HepG2 (cell line): ENCODE data around the gene COA3. TPM values are rescaled to one million over a fixed set of nuclear protein-coding genes. Genes with fewer than 3 reads are reported as not detected.

ENCODE experiments used
- ATF1 ChIP-seq: IDR thresholded peaks from 2 replicates; pipeline ENCODE4 v1.6.1; 2016; ENCODE audit warnings: mild to moderate bottlenecking, control low read depth
- ATF2 ChIP-seq: sonication (generic); formaldehyde crosslinking; IDR thresholded peaks from 2 replicates; pipeline ENCODE4 v1.4.0; 2020; ENCODE audit warnings: missing genetic modification reagents
- GRHL1 ChIP-seq: sonication (generic); formaldehyde crosslinking; conservative IDR thresholded peaks from 2 replicates; pipeline ENCODE4 v1.8.0; 2022; ENCODE audit warnings: missing genetic modification reagents
- HIC2 ChIP-seq: sonication (generic); formaldehyde crosslinking; IDR thresholded peaks from 2 replicates; pipeline ENCODE4 v1.9.0; 2022; ENCODE audit warnings: low read depth, missing genetic modification reagents
- HNRNPL ChIP-seq: fragments of 200-400 bp; formaldehyde crosslinking; IDR thresholded peaks from 2 replicates; pipeline ENCODE4 v1.6.1; 2017; ENCODE audit warnings: mild to moderate bottlenecking, low read depth, low read length
- HOXA9 ChIP-seq: sonication (generic); formaldehyde crosslinking; IDR thresholded peaks from 2 replicates; pipeline ENCODE4 v1.8.1; 2022; ENCODE audit warnings: missing genetic modification reagents, mild to moderate bottlenecking, moderate library complexity, borderline replicate concordance
- KLF15 ChIP-seq: sonication (generic); formaldehyde crosslinking; IDR thresholded peaks from 2 replicates; pipeline ENCODE4 v1.8.1; 2023; ENCODE audit warnings: borderline replicate concordance, mild to moderate bottlenecking, inconsistent platforms, missing genetic modification reagents, mixed read lengths
- KMT2A ChIP-seq: sonication (generic); formaldehyde crosslinking; IDR thresholded peaks from 2 replicates; pipeline ENCODE4 v1.4.0; 2020; ENCODE audit warnings: missing genetic modification reagents
- MAFF ChIP-seq: IDR thresholded peaks from 2 replicates; pipeline ENCODE4 v1.6.1; 2011; ENCODE audit warnings: low read depth, low read length, improper control_type of control experiment
- REST ChIP-seq, 2 experiments: IDR thresholded peaks; 2 replicates each; pipeline ENCODE4 v1.6.1; 2011 to 2012; ENCODE audit warnings: low read length in 2 of 2, borderline replicate concordance in 1 of 2, low read depth in 1 of 2, mild to moderate bottlenecking in 1 of 2, moderate library complexity in 1 of 2
- SMYD3 ChIP-seq: sonication (generic); formaldehyde crosslinking; IDR thresholded peaks from 2 replicates; pipeline ENCODE4 v1.8.1; 2023; ENCODE audit warnings: mild to moderate bottlenecking, missing genetic modification reagents
- SNAPC2 ChIP-seq: sonication (generic); formaldehyde crosslinking; IDR thresholded peaks from 2 replicates; pipeline ENCODE4 v1.8.1; 2022; ENCODE audit warnings: mild to moderate bottlenecking, missing genetic modification reagents
- ZBTB8A ChIP-seq: sonication (generic); formaldehyde crosslinking; IDR thresholded peaks from 2 replicates; pipeline ENCODE4 v1.4.0; 2020; ENCODE audit warnings: mild to moderate bottlenecking, low read depth, missing genetic modification reagents, borderline replicate concordance
- ZNF512 ChIP-seq: sonication (generic); formaldehyde crosslinking; IDR thresholded peaks from 2 replicates; pipeline ENCODE4 v1.4.0; 2020; ENCODE audit warnings: mild to moderate bottlenecking, missing genetic modification reagents
- ZNF546 ChIP-seq: sonication (generic); formaldehyde crosslinking; conservative IDR thresholded peaks from 2 replicates; pipeline ENCODE4 v1.8.1; 2023; ENCODE audit warnings: mild to moderate bottlenecking, missing genetic modification reagents
- ZNF737 ChIP-seq: sonication (generic); formaldehyde crosslinking; IDR thresholded peaks from 2 replicates; pipeline ENCODE4 v1.5.0; 2020; ENCODE audit warnings: missing genetic modification reagents, mild to moderate bottlenecking, borderline replicate concordance
- polyA plus RNA-seq, 8 experiments: library from polyadenylated mRNA; depleted of rRNA in 3 of 8; stranded (reverse) in 7 of 8; unstranded in 1 of 8; fragments of >200 nt; fragmentation: Illumina TruSeq in 4 of 8; extraction: Trizol in 4 of 8; gene quantifications; 2 replicates each; pipeline versions ENCODE4 v1.2.1 to v1.2.3, GENCODE V29; 2011 to 2016; ENCODE audit warnings: low read depth in 4 of 8, missing spikeins in 1 of 8, mixed read lengths in 1 of 8; ENCODE audit not compliant: insufficient read depth in 1 of 8
- total RNA-seq, 5 experiments: library from RNA; depleted of rRNA; stranded (reverse); fragments of >200 nt; fragmentation: Illumina TruSeq; extraction: Trizol; gene quantifications; 2 replicates each; pipeline ENCODE4 v1.2.3, GENCODE V29; 2016; ENCODE audit warnings: low read depth in 1 of 5

COA3 gene
- total and polyA plus RNA-seq, 2 of the 13 experiments (the other 11 are each of a cell fraction or from before 2014, with no cell fraction given): 133 to 202 TPM

- TF ChIP-seq ATF1 (no peak), HNRNPL (peak; percentile 84; the same call in 1 of the 2 replicates), ATF2 (CRISPR knock-in tag) (peak; percentile 81; the same call in 1 of the 2 replicates), HOXA9 (CRISPR knock-in tag) (peak; percentile 54; the same call in 1 of the 2 replicates), KMT2A (CRISPR knock-in tag) (peak; percentile 83; the same call in 1 of the 2 replicates), MAFF (no peak), SNAPC2 (CRISPR knock-in tag) (peak; percentile 79; the same call in 1 of the 2 replicates), GRHL1 (CRISPR knock-in tag) (no peak), REST (IDR thresholded peaks at IDR 0.05; ENCODE audit: borderline replicate concordance in 1 of 2, low read depth in 1 of 2, low read length in 2 of 2) (0 out of 4 replicates have a peak, but pooled peaks of 1 of the 2 experiments have one; percentile 10), ZNF546 (CRISPR knock-in tag) (peak; percentile 95), HIC2 (CRISPR knock-in tag) (peak; percentile 67), ZBTB8A (CRISPR knock-in tag) (no peak), KLF15 (no peak; the same call in 1 of the 2 replicates), ZNF512 (CRISPR knock-in tag) (no peak), SMYD3 (CRISPR knock-in tag) (peak; percentile 81; the same call in 1 of the 2 replicates), ZNF737 (CRISPR knock-in tag) (peak; percentile 98)
These were observed at the start of gene COA3, which contains the start of gene CNTD1 (continued) for GRCh38 chr17:42798383-42799380.
